Esophagus squamous epithelium (tissue), 4 donors: ENCODE data around the gene SMIM8.

Source experiments
- CTCF ChIP-seq, 6 experiments: fragments of 450-650 bp in 4 of 6; fragments of 200-600 bp in 2 of 6; sonication (generic) in 2 of 6; IDR thresholded peaks; one replicate each; pipeline ENCODE4 v1.5.1; 2016 to 2019; ENCODE audit warnings: antibody characterized with exemption in 6 of 6, mild to moderate bottlenecking in 4 of 6, moderate library complexity in 4 of 6
- POLR2A ChIP-seq, 4 donors: fragments of 450-650 bp; IDR thresholded peaks; one replicate each; pipeline ENCODE4 v1.6.1; 2017; ENCODE audit warnings: antibody characterized with exemption in 4 of 4, mild to moderate bottlenecking in 4 of 4, moderate library complexity in 3 of 4

GRCh38 chr6:87282743-87283142, 39.6 kb upstream of the SMIM8 start:
- TF ChIP-seq CTCF (IDR thresholded peaks at IDR 0.05) (no peak), POLR2A (IDR thresholded peaks at IDR 0.05) (no peak)
